Panc1 (cell line): ENCODE results near the gene TPRG1.

Experiments used
- CTCF ChIP-seq: fragments of 450-650 bp; IDR thresholded peaks from 2 replicates; pipeline ENCODE4 v1.5.1; 2017; ENCODE audit warnings: mild to moderate bottlenecking
- POLR2AphosphoS5 ChIP-seq: IDR thresholded peaks from 2 replicates; pipeline ENCODE4 v1.6.1; 2012; ENCODE audit warnings: mild to moderate bottlenecking, low read depth, low read length, moderate library complexity
- REST ChIP-seq, 2 experiments: IDR thresholded peaks; 2 replicates each; pipeline ENCODE4 v1.6.1; 2011 to 2012; ENCODE audit warnings: low read depth in 2 of 2, control low read depth in 1 of 2, low read length in 1 of 2, mild to moderate bottlenecking in 1 of 2, moderate library complexity in 1 of 2; ENCODE audit not compliant: insufficient read depth in 1 of 2

GRCh38 chr3:189361103-189361835, 189.5 kb downstream of the TPRG1 start:
- TF ChIP-seq POLR2AphosphoS5 = no peak
- no peak for TF ChIP-seq CTCF
- no peak for TF ChIP-seq REST (IDR thresholded peaks at IDR 0.05; ENCODE audit: insufficient read depth in 1 of 2, low read depth in 2 of 2, low read length in 1 of 2)
